GM23338 (cell line): ENCODE results near the gene EHD1.

Source experiments
- CREB1 ChIP-seq: fragments of 250-450 bp; sonication (Bioruptor Pico); IDR thresholded peaks from 2 replicates; pipeline ENCODE4 v1.5.0; 2020; ENCODE audit warnings: low read depth, mild to moderate bottlenecking, moderate library complexity
- CTCF ChIP-seq, 2 experiments: fragments of 200-600 bp in 1 of 2; sonication (generic) in 1 of 2; conservative IDR thresholded peaks; 2 replicates each; pipeline versions ENCODE4 v1.5.1 to v1.6.1; 2016 to 2017; ENCODE audit warnings: antibody characterized with exemption in 2 of 2, low read depth in 2 of 2, mild to moderate bottlenecking in 2 of 2, moderate library complexity in 1 of 2
- ETS1 ChIP-seq: IDR thresholded peaks from 2 replicates; pipeline ENCODE4 v1.6.1; 2016; ENCODE audit warnings: antibody characterized with exemption
- EZH2 ChIP-seq: fragments of 200-600 bp; sonication (generic); IDR thresholded peaks from one replicate; pipeline ENCODE4 v1.8.0; 2017; ENCODE audit warnings: antibody characterized with exemption, mild to moderate bottlenecking, low read depth; ENCODE audit not compliant: unreplicated experiment
- EZH2phosphoT487 ChIP-seq: fragments of 200-600 bp; sonication (generic); IDR thresholded peaks from one replicate; pipeline ENCODE4 v1.8.1; 2018; ENCODE audit warnings: antibody characterized with exemption; ENCODE audit not compliant: unreplicated experiment
- JUNB ChIP-seq: IDR thresholded peaks from one replicate; pipeline ENCODE4 v1.6.1; 2016; ENCODE audit warnings: antibody characterized with exemption; ENCODE audit not compliant: unreplicated experiment
- POLR2AphosphoS5 ChIP-seq: IDR thresholded peaks from 2 replicates; pipeline ENCODE4 v1.6.1; 2016; ENCODE audit warnings: antibody characterized with exemption, low read depth
- REST ChIP-seq: IDR thresholded peaks from one replicate; pipeline ENCODE4 v1.6.1; 2018; ENCODE audit warnings: antibody characterized with exemption; ENCODE audit not compliant: unreplicated experiment
- ZNF114 ChIP-seq: fragments of 250-450 bp; sonication (Bioruptor Pico); IDR thresholded peaks from 2 replicates; pipeline ENCODE4 v1.5.0; 2020; ENCODE audit warnings: mild to moderate bottlenecking, moderate library complexity

- TF ChIP-seq CTCF (conservative IDR thresholded peaks at IDR 0.05; ENCODE audit: low read depth in 2 of 2) = no peak
- no peak for TF ChIP-seq POLR2AphosphoS5
- no peak for TF ChIP-seq EZH2
- no peak for TF ChIP-seq EZH2phosphoT487
- no peak for TF ChIP-seq JUNB
- no peak for TF ChIP-seq ETS1
- no peak for TF ChIP-seq REST
- TF ChIP-seq ZNF114 (CRISPR knock-in tag) = no peak
- no peak for TF ChIP-seq CREB1 (CRISPR knock-in tag)
These were observed 36.1 kb downstream of the EHD1 start for GRCh38 chr11:64842366-64842759.
